Lung (tissue), 12 donors: Measurements from ENCODE around the gene CCL13. TPM values are rescaled to one million over a fixed set of nuclear protein-coding genes. Genes with fewer than 3 reads are reported as not detected.

Source experiments
- ATAC-seq: fragments of 200-7000 bp; cut with Tn5 transposase; one replicate; pipeline ENCODE4 v1.9.1; 2020; ENCODE audit warnings: moderate number of reproducible peaks; ENCODE audit not compliant: insufficient read depth, low FRiP score
- DNase-seq, 3 donors: peaks; one replicate each; pipeline ENCODE4 v3.0.0-alpha.2; 2013 to 2017
- H3K27ac ChIP-seq, 2 donors: one replicate each; pipeline ENCODE4 v1.5.1; 2013; ENCODE audit warnings: mild to moderate bottlenecking in 2 of 2, moderate library complexity in 2 of 2, control low read depth in 1 of 2, inconsistent platforms in 1 of 2, low read depth in 1 of 2, low read length in 1 of 2
- H3K27me3 ChIP-seq, 3 donors: one replicate each; pipeline ENCODE4 v1.5.1; 2013; ENCODE audit warnings: low read length in 2 of 3; ENCODE audit not compliant: control insufficient read depth in 3 of 3, insufficient read depth in 3 of 3
- H3K36me3 ChIP-seq, 4 donors: one replicate each; pipeline ENCODE4 v1.5.1; 2013; ENCODE audit warnings: low read length in 4 of 4, mild to moderate bottlenecking in 1 of 4, moderate library complexity in 1 of 4; ENCODE audit not compliant: control insufficient read depth in 4 of 4, insufficient read depth in 4 of 4
- H3K4me1 ChIP-seq, 5 donors: one replicate each; pipeline ENCODE4 v1.5.1; 2013; ENCODE audit warnings: low read length in 5 of 5, mild to moderate bottlenecking in 2 of 5, moderate library complexity in 1 of 5; ENCODE audit not compliant: control insufficient read depth in 5 of 5, insufficient read depth in 5 of 5
- H3K4me3 ChIP-seq: one replicate; pipeline ENCODE4 v1.5.1; 2013; ENCODE audit warnings: mild to moderate bottlenecking, control low read depth, moderate library complexity
- H3K9ac ChIP-seq, 2 donors: one replicate each; pipeline ENCODE4 v1.5.1; 2013; ENCODE audit warnings: low read length in 2 of 2, control low read depth in 1 of 2; ENCODE audit not compliant: insufficient read depth in 1 of 2
- H3K9me3 ChIP-seq, 4 donors: one replicate each; pipeline ENCODE4 v1.5.1; 2013; ENCODE audit warnings: low read length in 3 of 4, mild to moderate bottlenecking in 1 of 4, moderate library complexity in 1 of 4; ENCODE audit not compliant: control insufficient read depth in 4 of 4, insufficient read depth in 3 of 4
- CTCF ChIP-seq: IDR thresholded peaks from 2 replicates; pipeline ENCODE4 v1.5.1; 2012; ENCODE audit warnings: mild to moderate bottlenecking; ENCODE audit errors: control extremely low read depth, extremely low read depth
- WGBS, 2 donors: extraction: QIAGEN DNeasy Blood & Tissue Kit; methylation state at CpG; one replicate each; pipeline ENCODE4 v1.1.7; 2013; 5-methylcytosine and 5-hydroxymethylcytosine counted together
- polyA plus RNA-seq, 2 donors: library from polyadenylated mRNA; stranded (reverse); fragments of 200-250 nt; gene quantifications; one replicate each; pipeline ENCODE4 v1.2.1, GENCODE V29; 2013
- total RNA-seq, 2 donors: library from RNA; depleted of rRNA in 1 of 2; stranded (reverse); fragments of >200 nt in 1 of 2; gene quantifications; one replicate each; pipeline ENCODE4 v1.2.1, GENCODE V29; 2014 to 2021
- donor health status: control.
- donor health status: control.
- donor health status: Bipolar disorder and iron deficiency.
- donor health status: healthy.
- donor health status: DM: yes; HTN: yes; CAD: no.

The CCL13 gene
- total and polyA plus RNA-seq, 4 donors, result 2.5 to 4.6 (median 4.1) TPM

DNA sequence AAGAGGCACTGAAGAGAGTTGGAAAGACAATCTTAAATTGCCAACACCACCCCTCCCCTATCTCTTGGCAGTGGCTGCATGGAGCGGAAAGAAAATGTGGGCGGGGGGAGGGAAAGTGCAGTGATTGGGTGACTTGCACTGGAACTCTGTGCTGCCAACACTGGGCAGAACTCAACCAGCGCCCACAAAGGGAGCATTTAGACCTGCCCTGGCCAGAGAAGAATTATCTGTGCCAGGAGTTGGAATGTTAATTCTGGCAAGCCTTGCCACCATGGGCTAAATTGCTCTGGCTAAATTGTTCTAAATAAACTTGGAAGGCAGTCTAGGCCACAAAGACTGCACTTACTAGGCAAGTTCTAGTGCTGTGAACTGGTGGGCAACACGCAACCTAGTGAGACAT is 6.5 kb upstream of the CCL13 start:
- Histone ChIP-seq H3K27me3 (no peaks in the 10 kb centered on the region), H3K27ac (no peak overlapping the region), H3K36me3 (no peaks in the 10 kb centered on the region), H3K4me1 (peaks cover 0 to 18% (median 0%) of the 10 kb centered on the region in 5 donors), H3K4me3 (no peak overlapping the region), H3K9me3 (no peaks in the 10 kb centered on the region), H3K9ac (no peak overlapping the region)
- ATAC-seq (no peak), DNase-seq (no peak)
- no peak for TF ChIP-seq CTCF
- 85 to 87% methylated on average over 4 of the region's 4 CpGs for WGBS, 2 donors

- Histone ChIP-seq H3K9ac (no peak overlapping the region), H3K27me3 (no peaks in the 10 kb centered on the region), H3K4me3 (no peak overlapping the region), H3K36me3 (no peaks in the 10 kb centered on the region), H3K9me3 (no peaks in the 10 kb centered on the region), H3K4me1 (peaks cover 0 to 18% (median 0%) of the 10 kb centered on the region in 5 donors), H3K27ac (no peak overlapping the region)
- WGBS, 2 donors, result 83 to 88% methylated on average over 1 of the region's 1 CpG
- no peak for ATAC-seq
- TF ChIP-seq CTCF, result no peak
- DNase-seq, result peak; percentile 43 to 92 (median 87)
Observed at GRCh38 chr17:34351096-34351495, 5.2 kb upstream of the CCL13 start.

GRCh38 chr17:34352191-34352590 is 4.1 kb upstream of the CCL13 start:
- no peaks in the 10 kb centered on the region for H3K9me3 ChIP-seq
- no peaks in the 10 kb centered on the region for H3K36me3 ChIP-seq
- H3K27me3 ChIP-seq, result no peaks in the 10 kb centered on the region
- peak in 2 of 3 donors; percentile 89 to 94 for DNase-seq
- no peak for TF ChIP-seq CTCF
- no peak overlapping the region for H3K4me3 ChIP-seq
- peaks cover 0 to 18% (median 0%) of the 10 kb centered on the region in 5 donors for H3K4me1 ChIP-seq
- H3K9ac ChIP-seq, result no peak overlapping the region
- H3K27ac ChIP-seq, result no peak overlapping the region
- ATAC-seq, result no peak

DNA sequence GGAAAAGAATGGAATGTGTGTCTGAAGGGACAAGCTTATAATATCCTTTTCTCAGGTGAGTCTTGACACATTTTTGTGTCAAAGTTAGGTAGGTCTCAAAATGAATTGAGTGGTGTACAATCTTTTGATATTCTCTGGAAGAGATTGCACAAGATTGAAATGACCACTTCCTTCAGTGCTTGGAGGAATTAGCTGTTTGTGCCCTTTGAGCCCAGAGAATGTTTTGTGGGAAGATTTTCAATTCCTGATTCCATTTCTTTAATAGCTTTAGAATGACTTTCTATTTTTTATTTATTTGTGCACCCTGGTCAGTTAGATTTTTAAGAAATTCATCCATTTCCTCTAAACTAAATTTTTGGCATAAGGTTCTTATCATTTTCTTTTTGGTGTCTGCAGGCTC is 1.6 kb upstream of the CCL13 start:
- H3K9me3 ChIP-seq, result no peaks in the 10 kb centered on the region
- ATAC-seq (no peak), DNase-seq (peak in 2 of 3 donors; percentile 48 to 71)
- H3K36me3 ChIP-seq, result no peaks in the 10 kb centered on the region
- no peak overlapping the region for H3K4me3 ChIP-seq
- no peak for TF ChIP-seq CTCF
- no peak overlapping the region for H3K9ac ChIP-seq
- peaks cover 0 to 18% (median 0%) of the 10 kb centered on the region in 5 donors for H3K4me1 ChIP-seq
- no peak overlapping the region for H3K27ac ChIP-seq
- no peaks in the 10 kb centered on the region for H3K27me3 ChIP-seq
